H9 (cell line): ENCODE measurements around the gene WBP2. TPM values are rescaled to one million over a fixed set of nuclear protein-coding genes. Genes with fewer than 3 reads are reported as not detected.

Experiments
- DNase-seq: peaks from one replicate; pipeline ENCODE4 v3.0.0-alpha.2; 2017
- H2AFZ ChIP-seq: one replicate; pipeline ENCODE4 v1.6.1; 2013; ENCODE audit warnings: mild to moderate bottlenecking, low read length, control low read depth, moderate library complexity
- H2AK5ac ChIP-seq: 2 replicates; pipeline ENCODE4 v1.6.1; 2013; ENCODE audit warnings: low read length, control low read depth, mixed read lengths; ENCODE audit not compliant: insufficient read length
- H2BK120ac ChIP-seq: one replicate; pipeline ENCODE4 v1.6.1; 2013; ENCODE audit warnings: low read depth, mild to moderate bottlenecking, low read length, control low read depth, inconsistent platforms; ENCODE audit not compliant: poor library complexity, severe bottlenecking
- H2BK12ac ChIP-seq: 2 replicates; pipeline ENCODE4 v1.6.1; 2013; ENCODE audit warnings: low read length, control low read depth, mixed read lengths, low read depth; ENCODE audit not compliant: insufficient read length
- H2BK15ac ChIP-seq: 2 replicates; pipeline ENCODE4 v1.6.1; 2013; ENCODE audit warnings: low read depth, low read length, control low read depth
- H2BK20ac ChIP-seq: one replicate; pipeline ENCODE4 v1.6.1; 2013; ENCODE audit warnings: low read depth, mild to moderate bottlenecking, low read length, control low read depth, inconsistent platforms; ENCODE audit not compliant: poor library complexity, severe bottlenecking
- H2BK5ac ChIP-seq: 2 replicates; pipeline ENCODE4 v1.6.1; 2013; ENCODE audit warnings: low read length, control low read depth, mixed read lengths; ENCODE audit not compliant: insufficient read length
- H3K14ac ChIP-seq: 2 replicates; pipeline ENCODE4 v1.6.1; 2013; ENCODE audit warnings: low read length, control low read depth; ENCODE audit not compliant: insufficient read depth
- H3K18ac ChIP-seq: 2 replicates; pipeline ENCODE4 v1.6.1; 2013; ENCODE audit warnings: low read depth, mild to moderate bottlenecking, mixed read lengths, low read length, control low read depth; ENCODE audit not compliant: insufficient read length
- H3K23ac ChIP-seq: 2 replicates; pipeline ENCODE4 v1.6.1; 2013; ENCODE audit warnings: low read length, control low read depth, mixed read lengths, low read depth; ENCODE audit not compliant: insufficient read length
- H3K23me2 ChIP-seq: 2 replicates; pipeline ENCODE4 v1.6.1; 2013; ENCODE audit warnings: low read depth, mild to moderate bottlenecking, mixed read lengths, low read length, control low read depth; ENCODE audit not compliant: insufficient read length, poor library complexity, severe bottlenecking
- H3K27ac ChIP-seq: 2 replicates; pipeline ENCODE4 v1.5.1; 2013; ENCODE audit warnings: low read length, control low read depth, mixed read lengths, low read depth; ENCODE audit not compliant: insufficient read length
- H3K27me3 ChIP-seq: 2 replicates; pipeline ENCODE4 v1.6.1; 2013; ENCODE audit warnings: low read length, control low read depth, inconsistent platforms; ENCODE audit not compliant: insufficient read depth
- H3K4ac ChIP-seq: 2 replicates; pipeline ENCODE4 v1.6.1; 2013; ENCODE audit warnings: low read depth, mild to moderate bottlenecking, control low read depth, inconsistent platforms, low read length, moderate library complexity
- H3K4me1 ChIP-seq: 2 replicates; pipeline ENCODE4 v1.6.1; 2013; ENCODE audit warnings: low read length, control low read depth, inconsistent platforms; ENCODE audit not compliant: insufficient read depth
- H3K4me2 ChIP-seq: 2 replicates; pipeline ENCODE4 v1.6.1; 2013; ENCODE audit warnings: low read length, control low read depth, mixed read lengths; ENCODE audit not compliant: insufficient read length, insufficient read depth
- H3K56ac ChIP-seq: 2 replicates; pipeline ENCODE4 v1.6.1; 2013; ENCODE audit warnings: low read depth, mild to moderate bottlenecking, mixed read lengths, low read length, control low read depth; ENCODE audit not compliant: insufficient read length
- H3K79me1 ChIP-seq: 2 replicates; pipeline ENCODE4 v1.6.1; 2013; ENCODE audit warnings: low read depth, mild to moderate bottlenecking, moderate library complexity, low read length, control low read depth, inconsistent platforms; ENCODE audit not compliant: insufficient read depth, poor library complexity, severe bottlenecking
- H3K79me2 ChIP-seq: 2 replicates; pipeline ENCODE4 v1.6.1; 2013; ENCODE audit warnings: low read length, control low read depth, inconsistent platforms; ENCODE audit not compliant: insufficient read depth
- H3K9ac ChIP-seq: 2 replicates; pipeline ENCODE4 v1.6.1; 2013; ENCODE audit warnings: low read length, control low read depth, mixed read lengths; ENCODE audit not compliant: insufficient read length; ENCODE audit errors: extremely low read depth
- H3K9me3 ChIP-seq: one replicate; pipeline ENCODE4 v1.6.1; 2013; ENCODE audit warnings: low read depth, low read length, inconsistent platforms; ENCODE audit not compliant: control insufficient read depth
- H3T11ph ChIP-seq: one replicate; pipeline ENCODE4 v1.6.1; 2013; ENCODE audit warnings: mild to moderate bottlenecking, low read length, control low read depth, inconsistent platforms
- H4K20me1 ChIP-seq: one replicate; pipeline ENCODE4 v1.6.1; 2013; ENCODE audit not compliant: control insufficient read depth, insufficient read length, insufficient read depth
- H4K5ac ChIP-seq: 2 replicates; pipeline ENCODE4 v1.6.1; 2013; ENCODE audit warnings: low read depth, mild to moderate bottlenecking, mixed read lengths, low read length, control low read depth; ENCODE audit not compliant: insufficient read length
- H4K8ac ChIP-seq: replicated peaks from 2 replicates; pipeline ENCODE4 v1.6.1; 2013; ENCODE audit warnings: low read length, control low read depth, mixed read lengths, low read depth; ENCODE audit not compliant: insufficient read length
- H4K91ac ChIP-seq: 2 replicates; pipeline ENCODE4 v1.6.1; 2013; ENCODE audit warnings: low read depth, mild to moderate bottlenecking, moderate library complexity, mixed read lengths, low read length, control low read depth; ENCODE audit not compliant: insufficient read length
- H3K27ac Mint-ChIP-seq, 3 experiments: 2 replicates in 2 of 3; 3 replicates in 1 of 3; pipeline ENCODE4 v1.8.0; 2020 to 2021; ENCODE audit warnings: mixed read lengths in 3 of 3, mild to moderate bottlenecking in 1 of 3, moderate library complexity in 1 of 3
- H3K27me3 Mint-ChIP-seq: 2 replicates; pipeline ENCODE4 v1.8.0; 2021; ENCODE audit warnings: low read depth, mild to moderate bottlenecking, moderate library complexity, mixed read lengths
- H3K36me3 Mint-ChIP-seq, 3 experiments: 2 replicates in 2 of 3; 3 replicates in 1 of 3; pipeline ENCODE4 v1.8.0; 2020 to 2021; ENCODE audit warnings: low read depth in 3 of 3, mixed read lengths in 3 of 3; ENCODE audit not compliant: insufficient read depth in 1 of 3
- H3K4me1 Mint-ChIP-seq, 2 experiments: 2 replicates each; pipeline ENCODE4 v1.8.0; 2020; ENCODE audit warnings: mixed read lengths in 2 of 2
- H3K4me3 Mint-ChIP-seq, 2 experiments: 2 replicates in 1 of 2; 3 replicates in 1 of 2; pipeline ENCODE4 v1.8.0; 2020 to 2021; ENCODE audit warnings: mild to moderate bottlenecking in 2 of 2, mixed read lengths in 2 of 2, moderate library complexity in 1 of 2
- H3K9me3 Mint-ChIP-seq, 2 experiments: 2 replicates in 1 of 2; 3 replicates in 1 of 2; pipeline ENCODE4 v1.8.0; 2020; ENCODE audit warnings: mild to moderate bottlenecking in 2 of 2, mixed read lengths in 2 of 2, moderate library complexity in 1 of 2
- WGBS: extraction: QIAGEN DNeasy Blood & Tissue Kit; methylation state at CpG from one replicate; pipeline ENCODE4 v1.1.7; 2013; ENCODE audit warnings: missing lambda C conversion rate, low lambda C conversion rate, mixed read lengths; ENCODE audit not compliant: insufficient read length; ENCODE audit errors: extremely low coverage; 5-methylcytosine and 5-hydroxymethylcytosine counted together
- total RNA-seq: library from RNA; stranded (reverse); gene quantifications from 2 replicates; pipeline ENCODE4 v1.2.1, GENCODE V29; 2021
- TF ChIP-seq, protein P1 (sequence below): fragments of 200-600 bp; sonication (generic); conservative IDR thresholded peaks from 3 replicates; pipeline ENCODE4 v1.8.0; 2021; ENCODE audit warnings: antibody characterized with exemption, mild to moderate bottlenecking

Gene WBP2
- total RNA-seq, 1 experiment from 2014 or later: 63.2 TPM

DNA sequence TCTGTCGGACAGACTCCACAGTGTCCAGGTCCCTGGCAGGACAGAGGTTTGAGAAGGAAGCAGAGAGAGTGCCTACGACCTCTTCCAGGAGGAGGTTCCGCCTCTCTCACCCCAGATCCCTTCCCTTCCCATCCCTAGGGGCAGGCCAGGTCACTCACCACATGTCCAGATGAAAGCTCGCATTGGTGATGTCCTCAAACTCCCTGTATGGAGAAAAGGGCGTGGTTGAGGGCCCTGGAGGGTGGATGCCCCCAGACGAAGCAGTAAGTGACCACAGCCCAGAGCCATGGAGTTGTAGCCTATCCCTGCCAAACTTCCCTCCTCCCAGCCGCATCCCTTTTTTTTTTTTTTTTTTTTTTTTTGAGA is 14.4 kb downstream of the WBP2 start:
- H2AFZ ChIP-seq: no peak overlapping the region
- WGBS: no CpG with 5 or more reads among the region's 7 CpGs
- H2BK12ac ChIP-seq: no peak overlapping the region
- H2AK5ac ChIP-seq: no peak overlapping the region
- no peak overlapping the region for H3K23ac ChIP-seq
- no peak overlapping the region for H2BK120ac ChIP-seq
- H3K4me1 ChIP-seq: no peaks in the 10 kb centered on the region
- no peak overlapping the region for H2BK5ac ChIP-seq
- TF ChIP-seq, protein P1, sequence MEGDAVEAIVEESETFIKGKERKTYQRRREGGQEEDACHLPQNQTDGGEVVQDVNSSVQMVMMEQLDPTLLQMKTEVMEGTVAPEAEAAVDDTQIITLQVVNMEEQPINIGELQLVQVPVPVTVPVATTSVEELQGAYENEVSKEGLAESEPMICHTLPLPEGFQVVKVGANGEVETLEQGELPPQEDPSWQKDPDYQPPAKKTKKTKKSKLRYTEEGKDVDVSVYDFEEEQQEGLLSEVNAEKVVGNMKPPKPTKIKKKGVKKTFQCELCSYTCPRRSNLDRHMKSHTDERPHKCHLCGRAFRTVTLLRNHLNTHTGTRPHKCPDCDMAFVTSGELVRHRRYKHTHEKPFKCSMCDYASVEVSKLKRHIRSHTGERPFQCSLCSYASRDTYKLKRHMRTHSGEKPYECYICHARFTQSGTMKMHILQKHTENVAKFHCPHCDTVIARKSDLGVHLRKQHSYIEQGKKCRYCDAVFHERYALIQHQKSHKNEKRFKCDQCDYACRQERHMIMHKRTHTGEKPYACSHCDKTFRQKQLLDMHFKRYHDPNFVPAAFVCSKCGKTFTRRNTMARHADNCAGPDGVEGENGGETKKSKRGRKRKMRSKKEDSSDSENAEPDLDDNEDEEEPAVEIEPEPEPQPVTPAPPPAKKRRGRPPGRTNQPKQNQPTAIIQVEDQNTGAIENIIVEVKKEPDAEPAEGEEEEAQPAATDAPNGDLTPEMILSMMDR: no peak
- Mint-ChIP-seq H3K9me3 (no peaks in the 10 kb centered on the region), H3K4me1 (peaks cover 5 to 17% of the 10 kb centered on the region in 2 experiments), H3K27me3 (no peaks in the 10 kb centered on the region), H3K36me3 (peaks cover 0 to 4% (median 4%) of the 10 kb centered on the region in 3 experiments; a peak in 3 of 7 replicates), H3K4me3 (no peak overlapping the region), H3K27ac (no peak overlapping the region)
- no peak overlapping the region for H4K8ac ChIP-seq
- no peak overlapping the region for H3T11ph ChIP-seq
- H3K79me2 ChIP-seq: no peaks in the 10 kb centered on the region
- H3K4me2 ChIP-seq: no peak overlapping the region
- H3K9me3 ChIP-seq: no peaks in the 10 kb centered on the region
- no peak overlapping the region for H3K27ac ChIP-seq
- no peaks in the 10 kb centered on the region for H4K20me1 ChIP-seq
- no peak overlapping the region for H3K18ac ChIP-seq
- no peak overlapping the region for H3K9ac ChIP-seq
- H3K56ac ChIP-seq: no peak overlapping the region
- no peak overlapping the region for H4K91ac ChIP-seq
- DNase-seq: no peak
- H3K23me2 ChIP-seq: no peaks in the 10 kb centered on the region
- H3K4ac ChIP-seq: no peak overlapping the region
- H4K5ac ChIP-seq: no peak overlapping the region
- H2BK20ac ChIP-seq: no peak overlapping the region
- H3K14ac ChIP-seq: no peak overlapping the region
- no peak overlapping the region for H2BK15ac ChIP-seq
- no peaks in the 10 kb centered on the region for H3K27me3 ChIP-seq
- no peaks in the 10 kb centered on the region for H3K79me1 ChIP-seq
